Stimulated activated CD8-positive, alpha-beta memory T cell treated with anti-CD3 and anti-CD28 coated beads, Interleukin-15, amount 100 ng/mL, for 4 hours (primary cell): ENCODE results near the gene FREM3.
"Not testable (repeated sequence)": the region's sequence is repeated elsewhere in the genome, so short reads cannot be mapped to it uniquely, and the experiment has no call there.

Source experiments
- DNase-seq, 2 donors: peaks; one replicate each; pipeline ENCODE4 v3.0.0-alpha.2; 2020; ENCODE audit warnings: low read depth in 2 of 2

FREM3 gene

GRCh38 chr4:143700416-143701352, at the start of gene FREM3:
Gene FREM3 (minus strand): TSS chr4:143700675. CDS start chr4:143700675, 0 bp downstream.
- no peak for DNase-seq

GRCh38 chr4:143745874-143746273, 45.4 kb upstream of the FREM3 start:
- DNase-seq: no peak

- DNase-seq: no peak
Observed at GRCh38 chr4:143743591-143743990, 43.1 kb upstream of the FREM3 start.

DNA sequence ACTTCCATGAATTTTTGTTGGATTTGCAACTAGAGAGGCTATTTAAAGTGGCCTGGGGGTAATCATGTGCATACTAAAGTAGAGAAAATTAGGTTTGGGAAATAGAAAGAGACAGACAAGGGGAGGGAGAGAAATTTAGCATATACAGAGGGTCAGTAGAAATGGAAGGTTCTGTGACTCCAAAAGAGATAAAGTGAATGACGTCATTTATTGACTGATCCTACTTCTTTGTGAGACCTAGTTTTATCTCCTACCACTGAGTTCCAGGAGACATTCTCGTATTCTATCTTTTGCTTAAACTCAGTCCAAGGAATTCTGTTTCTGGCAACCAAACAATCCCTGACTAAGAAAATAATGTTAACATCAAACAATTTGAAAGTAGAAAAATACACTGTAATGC, 42.4 kb upstream of the FREM3 start:
- DNase-seq: no peak

DNA sequence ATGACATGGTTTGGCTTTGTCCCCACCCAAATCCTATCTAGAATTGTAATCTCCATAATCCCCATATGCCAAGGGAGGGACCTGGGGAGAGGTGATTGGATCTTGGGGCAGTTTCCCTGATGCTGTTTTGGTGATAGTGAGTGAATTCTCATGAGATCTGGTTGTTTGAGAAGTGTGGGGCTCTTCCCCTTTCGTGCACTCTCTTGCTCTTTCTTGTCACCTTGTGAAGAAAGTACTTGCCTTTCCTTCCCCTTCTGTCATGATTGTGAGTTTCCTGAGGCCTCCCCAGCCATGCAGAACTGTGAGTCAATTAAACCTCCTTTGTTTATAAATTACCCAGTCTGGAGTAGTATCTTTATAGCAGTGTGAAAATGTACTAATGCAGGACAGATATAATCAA, 36.4 kb upstream of the FREM3 start:
- no peak for DNase-seq

DNA sequence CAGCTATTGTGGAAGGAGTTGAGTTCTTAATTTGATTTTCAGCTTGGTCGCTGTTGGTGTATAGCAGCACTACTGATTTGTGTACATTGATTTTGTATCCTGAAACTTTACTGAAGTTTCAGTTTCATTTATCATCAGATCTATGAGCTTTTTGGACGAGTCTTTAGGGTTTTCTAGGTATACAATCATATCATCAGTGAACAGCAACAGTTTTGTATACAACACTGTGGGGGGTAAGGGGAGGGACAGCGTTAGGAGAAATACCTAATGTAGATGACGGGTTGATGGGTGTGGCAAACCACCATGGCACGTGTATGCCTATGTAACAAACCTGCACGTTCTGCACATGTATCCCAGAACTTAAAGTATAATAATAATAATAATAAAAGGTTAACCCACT, 35.6 kb upstream of the FREM3 start:
- not testable (repeated sequence) for DNase-seq

- no peak for DNase-seq
Observed at GRCh38 chr4:143728166-143728565, 27.7 kb upstream of the FREM3 start.

DNA sequence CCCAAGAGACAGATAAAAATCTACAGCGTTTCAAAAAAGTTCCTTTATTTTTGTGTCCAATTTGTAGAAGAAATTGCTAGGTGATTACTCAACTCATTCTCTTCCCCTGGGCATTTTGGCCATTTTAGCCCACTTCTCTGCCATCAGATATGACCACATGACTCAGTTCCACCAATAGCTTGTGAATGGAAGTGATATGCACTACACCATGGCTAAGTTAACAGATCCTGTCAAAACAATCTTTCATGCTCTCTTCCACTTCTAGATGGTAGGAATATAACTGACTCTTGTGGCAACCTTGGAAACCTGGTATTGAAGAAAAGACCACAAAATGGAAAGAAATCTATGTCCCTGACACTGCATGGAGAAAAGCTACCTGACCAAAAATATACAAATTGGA, 26.2 kb upstream of the FREM3 start:
- DNase-seq: no peak

GRCh38 chr4:143721317-143721716, 20.8 kb upstream of the FREM3 start:
- no peak for DNase-seq

DNA sequence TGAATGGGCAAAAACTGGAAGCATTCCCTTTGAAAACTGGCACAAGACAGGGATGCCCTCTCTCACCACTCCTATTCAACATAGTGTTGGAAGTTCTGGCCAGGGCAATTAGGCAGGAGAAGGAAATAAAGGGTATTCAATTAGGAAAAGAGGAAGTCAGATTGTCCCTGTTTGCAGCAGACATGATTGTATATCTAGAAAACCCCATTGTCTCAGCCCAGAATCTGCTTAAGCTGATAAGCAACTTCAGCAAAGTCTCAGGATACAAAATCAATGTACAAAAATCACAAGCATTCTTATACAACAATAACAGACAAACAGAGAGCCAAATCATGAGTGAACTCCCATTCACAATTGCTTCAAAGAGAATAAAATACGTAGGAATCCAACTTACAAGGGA, 18.3 kb upstream of the FREM3 start:
- not testable (repeated sequence) for DNase-seq

GRCh38 chr4:143713955-143714625, 13.6 kb upstream of the FREM3 start:
- no peak for DNase-seq

DNA sequence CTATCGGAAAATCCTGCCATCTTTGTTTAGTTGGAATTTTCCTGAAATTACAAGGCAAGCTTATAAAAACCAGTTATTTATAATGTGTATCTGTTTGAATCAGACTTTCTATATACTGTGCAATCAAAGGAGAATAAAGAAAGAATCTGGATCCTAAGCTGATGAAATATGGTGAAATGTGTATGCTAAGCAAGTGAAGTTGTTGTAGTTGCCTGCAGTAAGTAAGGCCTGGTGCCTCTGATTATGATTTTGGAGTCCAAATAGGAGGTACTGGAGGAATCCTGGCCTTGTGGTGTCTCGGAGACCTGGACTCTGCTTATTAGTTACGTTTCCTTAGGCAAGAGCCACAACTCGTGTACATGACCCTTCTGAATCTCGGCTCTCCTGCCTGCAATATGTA, 13.1 kb upstream of the FREM3 start:
- DNase-seq: no peak

DNA sequence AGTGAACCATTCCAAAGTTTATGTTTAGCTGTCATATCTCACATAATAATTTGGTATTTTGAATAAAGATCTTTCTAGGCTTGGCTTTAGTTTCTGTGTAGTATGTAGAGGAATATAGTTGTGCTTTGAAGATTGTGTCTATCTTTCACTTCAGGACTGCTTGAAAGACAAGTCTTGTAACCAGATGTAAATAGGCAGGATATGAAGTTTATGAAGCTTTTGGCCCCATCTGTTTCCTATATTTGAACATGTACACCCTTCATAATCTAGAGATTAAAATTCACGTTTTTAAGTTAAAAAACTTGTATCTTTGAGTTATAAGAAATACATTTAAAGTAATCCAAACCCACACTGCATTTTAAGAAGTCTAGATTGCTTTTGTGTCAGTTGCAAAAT, 11.7 kb upstream of the FREM3 start:
- no peak for DNase-seq

DNA sequence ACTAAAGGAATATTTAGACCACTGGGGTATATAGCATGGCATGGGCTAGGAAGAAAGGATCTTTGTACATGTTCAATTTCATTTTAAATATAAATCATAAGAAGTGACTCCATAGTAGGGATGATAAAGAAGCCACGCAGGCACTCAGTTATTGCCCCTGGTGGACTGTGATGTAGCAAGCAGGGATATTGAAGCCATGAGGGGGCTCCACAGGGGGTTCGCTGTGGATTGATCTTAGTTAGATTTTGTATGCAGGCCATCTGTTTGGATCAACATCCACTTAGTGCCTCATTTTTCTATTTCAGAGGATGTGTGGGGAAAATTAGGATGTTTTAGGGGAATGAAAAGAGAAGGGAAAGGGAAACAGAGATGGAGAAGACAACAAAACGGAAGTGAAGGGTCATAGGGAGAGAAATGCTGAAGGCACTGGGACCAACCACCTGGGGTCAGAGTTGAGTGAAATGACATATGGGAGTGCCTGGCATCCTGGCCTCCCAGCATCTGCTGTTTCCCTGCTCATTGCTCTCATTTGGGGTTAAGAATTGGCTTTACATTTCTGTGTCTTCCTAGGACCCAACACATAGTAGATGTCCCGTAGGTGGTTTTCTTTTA, 11.2 kb upstream of the FREM3 start:
- DNase-seq: no peak

- DNase-seq: no peak
Observed at GRCh38 chr4:143701365-143701764, 890 bp upstream of the FREM3 start.

DNA sequence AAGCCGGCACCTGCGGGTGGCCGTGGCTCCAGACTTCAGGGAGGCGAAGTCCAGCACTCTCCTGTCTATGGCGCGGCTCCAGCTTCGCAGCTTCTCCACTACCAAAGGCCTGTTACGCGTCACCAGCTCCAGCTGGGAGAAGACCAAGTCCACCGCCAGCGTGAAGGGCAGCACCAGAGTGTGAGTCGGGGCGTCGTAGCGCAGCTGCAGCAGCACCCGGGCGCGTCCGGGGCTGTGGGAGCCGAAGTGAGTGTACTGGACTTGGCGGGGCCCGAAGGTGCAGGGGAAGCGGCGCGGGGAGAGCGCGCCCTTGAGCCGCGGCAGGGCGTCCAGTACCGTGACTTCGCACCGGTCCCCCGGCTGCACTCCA, 444 bp downstream of the FREM3 start:
- DNase-seq: no peak

DNA sequence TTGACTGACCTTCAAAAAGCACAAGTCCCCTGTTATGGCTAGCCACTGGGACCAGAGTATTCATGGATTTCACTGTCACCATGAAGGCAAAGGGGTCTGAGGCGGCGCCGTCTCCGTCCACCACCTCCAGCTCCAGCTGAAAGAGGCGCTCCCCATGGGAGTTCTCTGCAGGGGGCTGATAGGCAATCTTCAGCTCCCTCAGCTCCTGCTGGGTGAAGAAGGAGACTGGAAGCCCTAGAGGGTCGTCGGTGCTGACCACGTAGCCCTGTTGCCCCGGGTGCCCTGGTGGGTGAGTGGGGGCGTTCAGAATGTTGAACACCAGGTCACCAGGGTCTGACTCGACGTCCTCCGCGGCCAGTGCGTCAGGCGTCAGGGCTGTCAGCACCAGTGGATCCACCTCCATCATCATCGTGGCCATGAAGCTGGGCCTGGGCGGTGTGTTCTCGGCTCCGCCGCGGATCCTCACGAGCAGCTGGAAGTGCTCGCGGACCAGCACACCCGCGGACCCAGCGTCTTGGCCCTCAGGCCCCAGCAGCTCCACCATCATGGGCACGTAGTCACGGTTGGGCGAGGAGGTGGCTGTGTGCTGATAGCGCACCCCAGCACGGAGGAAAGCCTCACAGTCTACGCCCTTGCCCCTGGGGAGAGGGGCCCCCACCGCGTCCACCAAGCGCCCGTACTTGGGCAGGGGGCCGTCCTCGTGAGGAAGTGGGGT, 987 bp downstream of the FREM3 start:
- no peak for DNase-seq

GRCh38 chr4:143693856-143694255, 6.6 kb downstream of the FREM3 start:
- DNase-seq: no peak

- no peak for DNase-seq
Observed at GRCh38 chr4:143692241-143692640, 8.2 kb downstream of the FREM3 start.

GRCh38 chr4:143679434-143679833, 21.0 kb downstream of the FREM3 start:
- DNase-seq: no peak

DNA sequence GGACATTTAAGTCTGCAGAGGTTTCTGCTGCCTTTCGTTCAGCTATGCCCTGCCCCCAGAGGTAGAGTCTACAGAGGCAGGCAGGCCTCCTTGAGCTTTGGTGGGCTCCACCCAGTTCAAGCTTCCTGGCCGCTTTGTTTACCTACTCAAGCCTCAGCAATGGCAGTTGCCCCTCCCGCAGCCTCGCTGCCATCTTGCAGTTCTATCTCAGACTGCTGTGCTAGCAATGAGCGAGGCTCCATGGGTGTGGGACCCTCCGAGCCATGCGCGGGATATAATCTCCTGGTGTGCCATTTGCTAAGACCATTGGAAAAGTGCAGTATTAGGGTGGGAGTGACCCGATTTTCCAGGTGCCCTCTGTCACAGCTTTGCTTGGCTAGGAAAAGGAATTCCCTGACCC, 26.8 kb downstream of the FREM3 start:
- not testable (repeated sequence) for DNase-seq

DNA sequence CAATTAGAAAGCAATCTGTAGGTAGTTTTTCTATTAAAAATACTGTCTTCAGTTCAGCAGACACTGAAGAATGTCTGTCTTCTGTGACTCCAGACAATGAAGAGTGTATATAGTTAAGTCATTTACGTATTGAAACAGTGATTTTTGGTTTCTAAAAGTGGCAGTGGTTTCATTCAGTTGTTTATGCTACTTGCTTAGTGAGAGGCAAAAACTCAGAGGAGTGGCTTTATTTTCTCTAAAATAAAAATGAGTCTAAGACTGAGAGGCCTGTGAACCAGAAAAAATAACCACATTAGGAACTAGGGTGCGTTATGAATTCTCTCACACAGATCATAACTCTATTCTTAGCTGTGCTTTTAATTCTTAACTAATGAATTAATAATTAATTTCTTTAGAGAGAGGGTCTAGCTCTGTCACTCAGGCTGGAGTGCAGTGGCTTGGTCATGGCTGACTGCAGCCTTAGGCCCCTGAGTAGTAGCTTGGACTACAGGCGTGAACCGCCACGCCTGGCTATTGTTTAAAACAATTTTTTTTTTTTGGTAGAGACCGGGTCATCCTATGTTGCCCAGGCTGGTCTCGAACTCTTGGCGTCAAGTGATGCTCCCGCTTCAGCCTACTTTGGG, 31.4 kb downstream of the FREM3 start:
- DNase-seq: no peak
